Activated T-cell treated with anti-CD3 and anti-CD28 coated beads, Interleukin-2, amount 50 U/mL, for 1 hour (primary cell): Measurements from ENCODE around the gene KIF1A.
"Not testable (repeated sequence)": the region's sequence is repeated elsewhere in the genome, so short reads cannot be mapped to it uniquely, and the experiment has no call there.

Experiments used
- DNase-seq: peaks from one replicate; pipeline ENCODE4 v3.0.0-alpha.2; 2020

Gene KIF1A

GRCh38 chr2:240846309-240846708 is 26.3 kb upstream of the KIF1A start:
- DNase-seq = not testable (repeated sequence)

DNA sequence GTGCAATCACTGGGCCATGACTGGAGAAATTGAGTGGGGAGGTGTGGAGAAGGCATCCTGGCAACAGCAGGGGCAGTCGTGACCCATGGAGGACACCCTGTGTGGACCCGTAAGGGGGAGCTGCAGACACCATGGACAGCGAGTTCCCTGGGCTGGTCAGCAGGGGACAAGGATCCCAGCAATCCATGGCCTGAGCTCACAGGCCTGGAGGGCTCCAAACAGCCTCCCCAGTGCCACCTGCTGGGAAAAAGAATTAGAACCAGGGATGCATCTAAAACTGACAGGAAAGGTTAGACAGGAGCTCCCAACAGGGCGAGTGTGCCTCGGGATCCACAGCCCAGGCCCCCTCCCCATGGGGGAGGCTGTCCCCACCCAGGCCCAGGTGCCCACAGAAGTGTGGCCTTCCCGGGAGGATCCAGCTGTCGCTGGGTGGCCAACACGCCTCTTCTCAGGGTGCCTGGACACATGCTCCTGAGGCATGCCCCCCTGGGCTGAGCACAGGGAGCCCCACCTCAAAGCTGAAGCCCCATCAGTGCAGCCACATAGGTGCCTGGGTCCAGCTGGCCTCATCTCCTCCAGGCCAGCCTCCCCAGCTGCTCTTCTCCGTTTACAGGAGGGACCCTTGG is 20.5 kb upstream of the KIF1A start:
- DNase-seq = no peak

GRCh38 chr2:240839152-240840143 is 19.4 kb upstream of the KIF1A start:
- peak; percentile 11 for DNase-seq

DNA sequence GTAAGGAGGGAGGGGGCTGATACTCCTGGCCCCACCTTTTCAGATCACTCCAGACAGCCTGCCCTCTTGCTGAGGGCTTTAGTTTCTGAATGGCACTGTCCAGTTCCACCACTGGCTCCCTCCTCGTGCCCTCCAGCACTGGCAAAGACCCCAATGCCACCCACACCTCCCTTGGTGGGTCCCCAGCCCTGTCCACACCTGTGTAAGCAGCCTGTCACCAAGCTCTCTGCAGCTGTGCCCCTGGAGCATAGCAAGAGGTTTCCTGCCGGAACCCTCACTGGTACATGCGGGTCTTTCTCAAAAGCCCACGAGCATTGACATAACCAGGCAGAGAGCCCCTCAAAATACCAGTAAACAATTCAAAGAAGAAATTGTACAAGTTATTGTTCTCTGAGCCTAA is 17.6 kb upstream of the KIF1A start:
- DNase-seq = peak; percentile 5

- peak; percentile 11 for DNase-seq
These were observed 16.9 kb upstream of the KIF1A start for GRCh38 chr2:240836781-240837467.

DNA sequence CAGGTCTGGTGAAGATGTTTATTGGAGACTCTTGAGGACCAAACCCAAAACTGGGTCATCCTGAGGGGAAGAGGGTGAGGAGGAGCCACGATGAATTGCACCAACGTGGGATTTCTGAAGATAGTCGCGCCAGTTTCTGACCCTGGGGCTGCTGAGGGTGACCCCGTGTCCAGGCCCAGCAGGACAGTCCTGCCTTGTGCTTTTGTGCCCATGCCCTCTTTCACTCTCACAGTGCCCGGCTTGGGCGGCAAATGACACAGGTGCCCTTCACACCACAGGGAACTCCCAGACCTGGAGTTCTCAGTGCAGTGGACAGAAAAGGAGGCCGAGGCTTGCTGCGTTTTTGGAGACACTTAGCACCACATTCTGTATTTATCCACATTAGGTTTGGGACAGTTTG is 15.5 kb upstream of the KIF1A start:
- no peak for DNase-seq

GRCh38 chr2:240834377-240834975 is 14.5 kb upstream of the KIF1A start:
- DNase-seq = no peak

DNA sequence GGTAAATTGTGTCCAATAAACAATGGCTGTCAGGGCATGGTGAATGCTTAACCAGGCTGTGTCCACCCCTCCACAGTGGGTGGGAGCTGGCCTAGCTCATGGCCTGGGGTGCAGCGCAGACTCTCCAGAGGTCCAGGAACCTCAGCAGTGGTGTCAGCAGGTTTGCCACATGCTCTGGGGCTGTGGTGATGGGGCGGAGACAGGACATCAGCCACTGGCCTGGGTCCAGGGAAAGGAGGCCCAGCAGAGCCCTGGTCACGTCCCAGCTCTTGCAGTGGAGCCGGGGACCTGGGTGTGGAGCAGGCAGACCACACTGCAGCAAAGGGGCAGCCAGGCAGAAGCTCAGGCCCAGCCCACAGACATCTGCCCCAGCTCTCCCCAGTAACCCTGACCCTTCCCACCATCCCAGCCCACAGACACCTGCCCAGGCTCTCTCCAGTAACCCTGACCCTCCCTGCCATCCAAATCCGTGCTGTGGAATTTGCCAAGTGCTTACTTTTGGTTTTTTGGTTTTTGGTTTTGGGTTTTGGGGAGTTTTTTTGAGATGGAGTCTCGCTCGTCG is 13.8 kb upstream of the KIF1A start:
- DNase-seq = no peak

- no peak for DNase-seq
These were observed 13.0 kb upstream of the KIF1A start for GRCh38 chr2:240832921-240833494.

- peak; percentile 100 for DNase-seq
These were observed 12.2 kb upstream of the KIF1A start for GRCh38 chr2:240832205-240832727.

DNA sequence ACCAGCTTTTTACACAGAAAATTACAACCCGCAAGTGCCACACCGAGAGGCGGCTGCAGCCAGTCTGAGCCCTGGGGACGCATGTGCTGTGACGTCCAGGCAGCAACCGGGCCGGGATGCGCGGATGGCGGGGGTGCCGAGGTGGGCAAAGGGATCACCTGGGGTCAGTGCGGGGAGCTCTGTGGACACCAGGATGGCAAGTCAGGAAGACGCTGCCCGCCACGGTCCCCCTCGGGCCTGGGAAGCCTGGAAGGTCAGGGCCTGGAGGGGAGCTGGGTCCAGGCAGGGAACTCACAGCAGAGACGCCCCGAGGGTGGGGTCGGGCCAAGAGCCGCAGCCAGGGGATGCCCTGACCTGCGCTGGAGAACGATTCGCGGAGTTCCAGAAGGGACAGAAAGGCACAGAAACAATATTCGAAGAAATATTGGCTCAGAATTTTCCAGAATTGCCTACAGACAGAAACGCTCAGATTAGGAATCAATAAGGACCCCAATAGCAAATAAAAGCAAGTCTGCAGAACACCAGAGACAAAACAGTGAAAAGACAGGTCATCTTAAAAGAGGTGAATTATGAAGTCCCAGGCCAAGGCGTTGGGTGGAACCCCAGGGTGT is 11.7 kb upstream of the KIF1A start:
- no peak for DNase-seq

- no peak for DNase-seq
These were observed 5.5 kb upstream of the KIF1A start for GRCh38 chr2:240825476-240825875.

GRCh38 chr2:240823449-240824336 is 3.7 kb upstream of the KIF1A start:
- DNase-seq = no peak

- no peak for DNase-seq
These were observed 2.3 kb upstream of the KIF1A start for GRCh38 chr2:240822280-240822847.

- no peak for DNase-seq
These were observed 1.4 kb upstream of the KIF1A start for GRCh38 chr2:240821429-240821778.

- no peak for DNase-seq
These were observed 799 bp upstream of the KIF1A start for GRCh38 chr2:240820607-240821428.

DNA sequence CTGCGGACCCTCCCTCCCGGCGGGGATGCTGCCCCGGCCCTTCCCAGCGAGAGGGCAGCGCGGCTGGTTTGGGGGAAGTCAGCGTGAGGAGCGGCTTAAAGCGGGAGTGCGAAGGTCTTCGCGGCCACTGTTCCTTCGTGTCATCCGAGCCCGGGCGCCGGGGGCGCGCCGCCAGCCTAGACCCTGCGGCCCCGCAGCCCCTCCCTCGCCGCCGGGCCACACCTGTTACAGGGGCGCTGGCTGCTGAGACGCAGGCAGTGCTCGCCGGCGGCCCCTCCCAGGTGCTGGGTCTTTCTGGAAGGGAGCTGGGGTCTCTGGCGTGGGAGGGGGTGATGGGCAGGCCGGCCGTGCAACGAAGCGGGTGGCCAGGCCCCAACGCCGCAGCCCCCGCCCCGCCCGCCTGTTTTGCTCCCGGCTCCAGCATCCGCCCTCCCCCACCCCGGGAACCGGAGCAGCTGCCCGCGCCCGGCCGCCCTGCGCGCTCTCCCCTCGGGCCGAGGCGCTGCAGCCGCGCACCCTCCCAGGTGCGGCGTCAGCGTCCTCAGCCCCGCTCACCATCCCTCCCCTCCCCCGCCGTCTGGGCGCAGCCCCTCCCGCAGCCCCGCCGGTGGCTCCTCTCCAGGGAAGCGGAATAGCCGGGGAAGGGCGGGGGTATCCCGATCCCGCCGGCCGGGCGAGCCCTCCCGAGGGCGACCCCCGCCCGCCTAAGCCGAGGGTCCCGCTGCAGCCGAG is 727 bp downstream of the KIF1A start:
- DNase-seq = no peak

DNA sequence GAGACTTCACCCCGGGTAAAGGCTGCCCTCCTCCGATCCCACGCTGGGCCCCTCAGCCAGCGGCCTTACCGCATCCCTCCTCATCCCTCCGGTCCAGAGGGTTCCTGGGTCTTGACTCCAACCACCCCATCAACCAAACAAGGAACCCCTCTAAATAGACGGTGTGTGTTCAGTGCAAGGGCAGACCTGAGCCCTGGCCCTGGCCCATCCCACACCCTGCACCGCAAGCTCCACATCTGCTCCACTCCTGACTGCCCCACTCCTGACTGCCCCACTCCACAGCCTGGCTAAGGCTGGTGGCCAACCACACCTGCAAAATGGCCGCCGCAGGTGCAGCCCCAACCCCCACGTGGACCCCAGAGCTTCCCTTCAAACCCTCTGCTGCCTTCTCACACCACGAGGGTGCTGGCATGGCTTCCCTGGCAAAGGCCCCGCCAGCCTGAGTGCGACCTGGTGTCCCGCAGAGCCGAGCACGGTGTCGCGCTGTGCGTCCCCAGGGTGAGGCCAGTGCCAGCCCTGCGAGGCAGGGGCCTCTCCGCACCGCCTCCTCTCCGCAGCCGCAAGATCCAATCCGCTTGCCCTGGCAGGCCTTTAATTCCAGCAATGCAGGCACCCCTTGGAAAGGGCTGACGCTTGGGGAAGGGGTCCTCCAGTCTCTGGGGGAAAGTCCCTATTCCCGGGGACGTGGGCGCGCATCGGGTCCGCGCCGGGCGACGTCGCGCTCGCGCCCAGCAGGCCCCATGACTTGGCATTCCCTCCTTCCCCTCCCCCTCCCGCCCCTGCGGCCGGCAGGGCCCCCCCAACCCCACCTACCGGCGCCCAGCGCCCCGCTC is 1.5 kb downstream of the KIF1A start:
- no peak for DNase-seq
